Measurements from ENCODE around the gene SCARB2. TPM values are rescaled to one million over a fixed set of nuclear protein-coding genes. Genes with fewer than 3 reads are reported as not detected.

Gene SCARB2
- total RNA-seq, 2 donors from 2014 or later: 102 to 112 TPM

DNA sequence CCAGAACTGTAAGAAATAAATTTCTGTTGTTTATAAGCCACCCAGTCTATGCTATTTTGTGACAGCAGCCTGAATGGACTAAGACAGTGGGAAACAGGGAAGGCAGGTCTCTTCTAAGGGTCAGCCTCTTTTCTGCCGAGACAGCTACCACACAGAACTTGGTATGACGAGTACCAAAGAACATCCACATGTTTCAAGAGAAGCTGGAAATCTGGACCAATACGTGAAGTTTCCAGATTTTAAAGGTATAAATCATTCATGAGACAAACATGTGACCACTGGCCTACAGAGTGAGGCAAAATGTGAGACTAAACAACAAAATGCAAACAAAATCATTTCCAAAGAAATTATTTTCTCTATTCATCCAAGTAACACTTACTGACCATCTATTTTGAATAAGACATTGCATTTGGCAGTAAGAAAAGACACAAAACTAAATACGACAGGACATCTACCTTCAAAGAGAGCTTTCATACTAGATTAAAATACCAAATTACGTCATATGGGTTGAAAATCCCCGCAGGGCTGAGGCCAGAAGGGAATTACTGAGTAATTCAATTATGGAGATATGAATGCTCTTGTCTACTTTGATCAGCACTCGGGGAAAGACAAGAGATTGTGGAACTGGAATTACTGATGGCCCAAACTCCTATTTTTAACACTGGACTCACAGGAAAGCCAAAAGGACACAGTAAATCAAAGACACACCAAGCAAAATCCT, 7.2 kb downstream of the SCARB2 start:
- intact Hi-C loops (cut with DNase I): no loop called here
- ATAC-seq: peak in 1 of 2 donors; percentile 29
- no peak for DNase-seq

DNA sequence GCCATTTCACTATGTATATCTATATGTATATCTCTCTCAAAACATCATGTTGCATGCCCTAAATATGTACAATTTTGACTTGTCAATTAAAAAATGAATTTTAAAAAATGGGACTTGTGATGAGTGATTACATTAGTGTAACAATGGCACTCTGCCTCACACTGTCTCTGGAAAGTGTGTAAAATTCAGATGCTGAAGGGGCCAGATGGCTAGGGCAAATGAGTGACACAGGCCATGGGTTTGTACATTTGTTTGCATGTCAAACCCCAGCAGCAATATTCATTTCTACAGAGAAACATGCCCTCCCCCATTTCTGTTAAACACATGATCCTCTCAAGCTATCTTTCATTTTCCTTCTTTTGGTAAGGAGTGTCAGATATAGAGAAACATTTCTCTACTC, 8.1 kb downstream of the SCARB2 start:
- DNase-seq (no peak), ATAC-seq (no peak)
- intact Hi-C loops (cut with DNase I): no loop called here

DNA sequence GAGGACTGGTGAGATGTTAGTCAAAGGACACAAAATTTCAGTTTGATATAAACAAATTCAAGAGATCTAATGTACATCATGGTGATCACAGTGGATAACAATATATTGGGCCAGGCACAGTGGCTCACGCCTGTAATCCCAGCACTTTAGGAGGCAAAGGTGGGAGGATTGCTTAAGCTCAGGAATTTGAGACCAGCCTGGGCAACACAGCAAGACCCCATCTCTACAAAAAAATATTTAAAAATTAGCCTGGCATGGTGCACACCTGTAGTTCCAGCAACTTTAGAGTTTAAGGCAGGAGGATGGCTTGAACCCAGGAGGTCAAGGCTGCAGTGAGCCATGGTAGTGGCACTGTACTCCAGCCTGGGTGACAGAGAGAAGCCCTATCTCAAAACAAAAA, 8.7 kb downstream of the SCARB2 start:
- no peak for ATAC-seq
- intact Hi-C loops (cut with DNase I): no loop called here
- no peak for DNase-seq

DNA sequence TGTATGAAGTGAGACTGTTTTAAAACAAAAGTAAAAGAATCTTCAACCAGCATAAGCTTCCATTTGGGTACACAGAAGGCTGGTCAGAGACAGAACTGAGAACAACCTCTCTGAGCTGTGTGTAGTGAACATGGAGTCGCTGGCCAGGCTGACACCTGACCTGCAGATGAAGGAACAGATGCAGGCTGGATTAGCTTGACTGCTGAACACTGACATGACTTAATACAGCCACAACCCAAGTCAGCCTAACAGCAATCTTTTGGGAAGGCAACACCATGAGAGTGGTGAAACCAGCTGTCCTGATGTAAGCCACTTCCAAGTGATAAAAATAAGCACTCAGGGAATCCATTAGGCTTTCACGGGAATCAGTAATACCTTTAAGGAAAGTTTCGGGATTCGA, 10.1 kb downstream of the SCARB2 start:
- intact Hi-C loops (cut with DNase I): no loop called here
- no peak for DNase-seq
- no peak for ATAC-seq

DNA sequence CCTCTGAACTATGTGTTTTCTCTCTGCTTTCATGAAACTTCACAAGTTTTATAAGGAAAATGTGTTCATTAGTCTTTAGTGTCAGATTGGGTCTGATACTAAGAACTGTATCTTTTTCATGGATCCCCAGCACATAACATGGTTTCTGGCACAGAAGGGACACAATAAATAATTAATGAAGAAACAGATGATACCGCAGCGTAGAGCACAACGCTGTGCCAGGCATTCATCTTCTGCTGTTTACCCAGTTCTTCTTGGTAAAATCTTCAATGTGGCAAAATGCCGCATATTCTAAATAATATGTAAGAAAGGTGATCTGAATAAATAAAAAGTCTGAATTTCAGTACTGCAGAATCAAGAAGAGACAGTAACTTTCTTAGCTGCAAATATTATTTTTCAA, 12.3 kb downstream of the SCARB2 start:
- no peak for DNase-seq
- intact Hi-C loops (cut with DNase I): no loop called here
- no peak for ATAC-seq

DNA sequence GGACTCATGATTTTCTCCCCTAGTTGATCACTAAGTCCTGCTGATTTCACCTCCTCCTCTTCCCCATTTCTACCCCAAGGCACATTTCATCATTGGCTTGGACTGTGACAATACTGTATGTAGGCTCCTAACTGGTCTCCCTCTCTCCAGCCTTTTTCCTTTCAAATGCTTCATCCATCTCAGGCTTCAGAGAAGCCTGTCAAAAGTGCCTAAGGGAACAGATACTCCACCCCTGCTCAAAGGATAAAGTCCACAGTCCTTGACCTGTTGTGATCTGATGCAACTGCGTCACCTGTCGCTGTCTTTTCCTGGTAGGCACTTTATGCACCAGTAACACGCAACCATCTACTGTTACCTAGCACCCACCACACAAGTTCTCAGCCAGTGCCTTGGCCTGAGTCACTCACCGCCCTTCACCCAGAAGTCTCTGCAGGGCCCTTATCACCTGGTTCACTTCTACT, 12.8 kb downstream of the SCARB2 start:
- intact Hi-C loops (cut with DNase I): no loop called here
- DNase-seq (no peak), ATAC-seq (no peak)

GRCh38 chr4:76199664-76200211, 13.9 kb downstream of the SCARB2 start:
- intact Hi-C loops (cut with DNase I): loop anchor here in 1 of 2 donors (10.0 kb wide), 1 partner anchor 105 kb away; the partner anchor contains the start of gene STBD1
- DNase-seq (peak; percentile 26), ATAC-seq (peak in 1 of 2 donors; percentile 30)

GRCh38 chr4:76198411-76199237, 15.0 kb downstream of the SCARB2 start:
- DNase-seq (peak; percentile 56), ATAC-seq (peak; percentile 60 to 82)
- intact Hi-C loops (cut with DNase I): loop anchor here in 1 of 2 donors (10.0 kb wide), 1 partner anchor 106 kb away; the partner anchor contains the start of gene STBD1

- ATAC-seq (peak; percentile 58 to 70), DNase-seq (peak; percentile 63)
- intact Hi-C loops (cut with DNase I): loop anchor here in 1 of 2 donors (10.0 kb wide), 1 partner anchor 107 kb away; the partner anchor contains the start of gene STBD1
These were observed 15.6 kb downstream of the SCARB2 start for GRCh38 chr4:76197971-76198410.

- intact Hi-C loops (cut with DNase I): loop anchor here in 1 of 2 donors (10.0 kb wide), 1 partner anchor 108 kb away; the partner anchor contains the start of gene STBD1
- DNase-seq: no peak
- ATAC-seq: peak in 1 of 2 donors; percentile 5
These were observed 16.4 kb downstream of the SCARB2 start for GRCh38 chr4:76197031-76197743.

- intact Hi-C loops (cut with DNase I): loop anchor here in 1 of 2 donors (10.0 kb wide), 1 partner anchor 108 kb away; the partner anchor contains the start of gene STBD1
- DNase-seq: no peak
- no peak for ATAC-seq
These were observed 17.2 kb downstream of the SCARB2 start for GRCh38 chr4:76196376-76196775.

DNA sequence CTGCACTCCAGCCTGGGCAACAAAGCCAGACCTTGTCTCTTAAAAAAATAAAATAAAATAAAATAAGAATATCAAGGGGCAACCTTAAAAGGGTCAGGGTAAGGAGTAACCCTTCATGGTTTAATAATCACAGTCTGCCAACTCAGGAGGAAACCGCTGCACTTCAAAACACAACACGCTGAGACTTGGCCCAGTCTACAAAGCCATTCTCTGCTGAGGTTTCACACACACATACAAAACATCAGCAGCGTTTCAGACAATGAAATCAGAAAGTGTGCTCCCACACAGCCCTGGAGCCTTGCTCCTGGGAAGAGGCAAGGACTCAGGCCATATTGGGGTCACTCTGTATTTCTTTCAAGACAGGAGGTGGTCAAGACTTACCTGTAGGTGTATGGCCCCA, 18.3 kb downstream of the SCARB2 start:
- no peak for ATAC-seq
- intact Hi-C loops (cut with DNase I): loop anchor here in 1 of 2 donors (10.0 kb wide), 1 partner anchor 109 kb away; the partner anchor contains the start of gene STBD1

GRCh38 chr4:76194325-76194724, 19.3 kb downstream of the SCARB2 start:
- peak; percentile 42 for DNase-seq
- intact Hi-C loops (cut with DNase I): loop anchor here in 1 of 2 donors (10.0 kb wide), 1 partner anchor 110 kb away; the partner anchor contains the start of gene STBD1
- ATAC-seq: peak; percentile 56 to 87

More for the DNA sequence above, 18.3 kb downstream of the SCARB2 start:
- no peak for DNase-seq

GRCh38 chr4:76192236-76192635, 21.4 kb downstream of the SCARB2 start:
- intact Hi-C loops (cut with DNase I): loop anchor here in 1 of 2 donors (10.0 kb wide), 1 partner anchor 113 kb away; the partner anchor contains the start of gene STBD1
- no peak for ATAC-seq
- no peak for DNase-seq

DNA sequence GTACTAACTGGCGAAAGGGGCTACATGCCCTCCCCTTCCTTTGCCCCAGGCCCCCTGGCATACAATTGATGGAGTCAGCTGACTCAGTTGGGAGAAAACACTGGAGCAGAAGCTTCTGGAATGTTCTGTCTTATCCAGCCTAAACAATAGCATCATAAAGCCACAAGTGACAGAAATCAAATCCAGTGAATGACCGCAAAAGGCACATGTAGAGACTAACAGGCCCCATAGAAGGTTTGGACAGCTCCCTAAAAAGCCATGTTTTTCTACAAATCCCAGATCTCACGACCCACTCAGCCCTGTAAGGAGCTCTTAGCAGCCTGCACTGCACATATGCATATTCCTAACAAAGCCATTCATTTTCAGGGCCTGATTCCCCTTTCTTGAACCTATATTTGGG, 25.1 kb downstream of the SCARB2 start:
- intact Hi-C loops (cut with DNase I): no loop called here
- ATAC-seq (peak in 1 of 2 donors; percentile 5), DNase-seq (no peak)

- DNase-seq (no peak), ATAC-seq (no peak)
- intact Hi-C loops (cut with DNase I): no loop called here
These were observed 25.5 kb downstream of the SCARB2 start for GRCh38 chr4:76188149-76188548.

GRCh38 chr4:76187152-76187551, 26.5 kb downstream of the SCARB2 start:
- no peak for DNase-seq
- no peak for ATAC-seq
- intact Hi-C loops (cut with DNase I): no loop called here

- intact Hi-C loops (cut with DNase I): loop anchor here in 1 of 2 donors (5.0 kb wide), 1 partner anchor 245 kb away; no protein-coding TSS in a partner anchor
- ATAC-seq (no peak), DNase-seq (no peak)
These were observed 31.2 kb downstream of the SCARB2 start for GRCh38 chr4:76182463-76182862.
